NCI-H82 (cell line): ENCODE measurements around the gene SIT1.
"Not testable (repeated sequence)": the region's sequence is repeated elsewhere in the genome, so short reads cannot be mapped to it uniquely, and the experiment has no call there.

Experiments used
- DNase-seq: peaks from one replicate; lab custom pipeline; 2025; lab: John Stamatoyannopoulos, UW

The SIT1 gene

DNA sequence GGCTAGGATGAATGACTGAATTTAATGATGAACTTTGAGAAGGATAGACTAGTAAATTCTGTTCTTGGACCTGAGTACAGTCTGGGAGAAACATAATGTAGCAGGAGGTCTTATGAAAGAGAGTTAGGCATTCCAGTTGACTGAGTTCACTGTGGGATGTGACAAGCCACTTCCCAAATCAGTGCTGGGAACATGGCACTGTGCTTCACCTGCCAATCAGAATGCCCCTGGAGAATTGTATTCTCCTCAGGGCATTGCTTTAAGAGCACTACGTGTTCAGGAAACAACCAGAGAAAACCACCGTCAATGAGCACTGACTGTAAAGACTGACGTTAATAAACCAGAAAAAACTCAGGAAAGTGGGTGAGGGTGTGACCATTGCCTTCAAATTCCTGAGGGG lies 8.6 kb upstream of the SIT1 start:
- DNase-seq: no peak

DNA sequence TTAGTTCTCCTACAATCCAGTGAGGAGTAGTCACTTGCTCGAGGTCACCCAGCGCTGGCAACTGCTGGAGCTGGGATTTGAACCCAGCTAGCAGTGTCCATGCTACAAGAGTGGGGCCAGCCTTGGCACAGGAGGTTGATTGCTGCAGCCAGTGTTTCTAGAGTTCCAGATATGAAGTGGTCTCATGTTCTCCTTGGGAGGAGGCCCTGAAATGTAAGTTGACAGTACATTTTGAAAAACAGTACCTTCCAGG lies 8.2 kb upstream of the SIT1 start:
- peak; percentile 47 for DNase-seq

DNA sequence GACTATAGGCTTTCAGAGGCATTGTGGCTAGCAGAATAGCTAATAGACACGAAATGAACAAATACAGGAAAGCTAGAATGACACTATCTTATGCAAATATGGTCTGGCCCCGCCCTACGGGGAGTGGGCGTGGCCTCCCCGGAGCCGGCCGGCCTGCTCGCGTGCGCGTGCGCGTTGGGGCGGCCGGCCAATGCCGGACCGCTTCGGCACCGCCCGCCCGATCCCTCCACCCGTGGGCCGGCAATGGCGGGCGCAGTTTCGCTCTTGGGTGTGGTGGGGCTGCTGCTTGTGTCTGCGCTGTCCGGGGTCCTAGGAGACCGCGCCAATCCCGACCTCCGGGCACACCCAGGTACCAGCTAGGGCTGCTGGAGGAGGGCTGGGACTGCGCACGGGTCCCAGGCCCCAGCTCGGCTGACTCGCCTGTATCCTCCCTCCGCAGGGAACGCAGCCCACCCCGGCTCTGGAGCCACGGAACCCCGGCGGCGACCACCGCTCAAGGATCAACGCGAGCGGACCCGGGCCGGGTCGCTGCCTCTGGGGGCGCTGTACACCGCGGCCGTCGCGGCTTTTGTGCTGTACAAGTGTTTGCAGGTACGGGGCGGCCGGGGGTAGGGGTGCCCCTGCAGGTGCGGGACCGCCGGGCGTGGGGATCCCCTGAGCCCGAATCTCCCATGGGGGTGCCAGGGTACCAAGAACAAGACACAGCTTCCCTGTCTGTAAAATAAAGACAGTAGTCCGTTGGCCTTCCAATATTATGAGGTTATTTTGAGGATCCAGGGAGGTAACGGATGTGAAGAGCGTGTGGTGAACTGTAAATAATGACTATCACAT lies 7.6 kb upstream of the SIT1 start, which contains the start of gene CCDC107:
Gene CCDC107 (plus strand): TSS at position 156 of the 831 bp plus-strand sequence. CDS start 88 bp downstream, at position 244.
- peak; percentile 85 for DNase-seq

DNA sequence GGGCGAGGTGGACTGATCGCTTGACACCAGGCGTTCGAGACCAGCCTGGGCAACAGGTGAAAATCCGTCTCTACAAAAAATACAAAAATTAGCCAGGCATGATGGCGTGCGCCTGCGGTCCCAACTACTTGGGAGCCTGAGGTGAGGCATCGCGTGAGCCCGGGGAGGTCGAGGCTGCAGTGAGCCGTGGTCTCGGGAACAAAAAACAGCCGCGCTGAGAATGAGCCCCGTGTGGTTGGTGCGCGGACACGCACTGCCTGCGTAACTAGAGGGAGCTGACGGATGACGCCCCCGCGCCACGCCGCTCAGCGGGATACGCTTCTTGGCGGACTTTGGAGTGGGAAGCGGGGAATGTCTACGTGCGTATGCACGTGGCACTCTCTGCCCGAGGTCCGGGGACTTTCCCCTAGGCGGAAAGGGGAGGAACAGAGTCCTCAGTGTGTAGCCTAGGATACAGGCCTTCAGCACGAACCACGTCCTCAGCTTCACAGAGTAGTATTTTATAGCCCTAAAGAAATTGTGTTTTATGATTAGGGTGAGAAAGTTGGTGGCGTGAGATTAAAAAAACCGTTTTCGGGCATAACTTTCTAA lies 6.9 kb upstream of the SIT1 start, which contains the start of gene RMRP:
Gene RMRP (minus strand): TSS at position 474 of the 591 bp plus-strand sequence.
- DNase-seq: peak; percentile 99

DNA sequence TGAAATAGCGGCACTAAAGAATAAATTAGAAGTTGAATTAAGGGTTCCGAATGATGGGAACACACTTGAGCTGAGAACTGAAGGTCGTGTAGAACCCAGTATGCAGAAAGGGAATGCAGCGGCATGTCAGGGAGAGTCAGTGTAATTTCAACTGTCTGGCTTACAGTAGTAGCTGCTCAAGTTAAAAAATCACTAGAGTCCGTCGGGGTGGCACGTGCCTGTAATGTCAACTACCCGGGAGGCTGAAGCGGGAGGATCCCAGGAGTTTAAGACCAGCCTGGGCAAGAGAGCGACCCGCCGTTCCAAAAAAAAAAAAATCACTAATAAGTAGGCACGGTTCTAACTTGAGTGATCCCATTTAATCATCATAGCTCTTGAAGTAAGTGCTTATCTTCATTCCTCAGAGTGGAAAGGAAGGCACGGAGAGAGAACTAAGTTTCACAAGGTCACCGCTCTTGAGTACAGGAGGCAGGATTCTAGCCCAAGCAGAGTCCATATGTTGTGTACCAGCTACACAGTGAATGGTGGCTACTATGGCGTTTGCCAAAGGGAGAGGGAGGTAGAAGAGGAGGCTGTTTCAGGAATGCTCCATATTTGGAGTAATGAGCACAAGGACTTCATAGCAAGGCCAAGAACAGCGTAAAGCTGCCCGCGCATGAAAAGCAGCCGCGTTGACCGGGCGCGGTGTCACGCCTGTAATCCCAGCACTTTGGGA lies 6.3 kb upstream of the SIT1 start:
- no peak for DNase-seq

DNA sequence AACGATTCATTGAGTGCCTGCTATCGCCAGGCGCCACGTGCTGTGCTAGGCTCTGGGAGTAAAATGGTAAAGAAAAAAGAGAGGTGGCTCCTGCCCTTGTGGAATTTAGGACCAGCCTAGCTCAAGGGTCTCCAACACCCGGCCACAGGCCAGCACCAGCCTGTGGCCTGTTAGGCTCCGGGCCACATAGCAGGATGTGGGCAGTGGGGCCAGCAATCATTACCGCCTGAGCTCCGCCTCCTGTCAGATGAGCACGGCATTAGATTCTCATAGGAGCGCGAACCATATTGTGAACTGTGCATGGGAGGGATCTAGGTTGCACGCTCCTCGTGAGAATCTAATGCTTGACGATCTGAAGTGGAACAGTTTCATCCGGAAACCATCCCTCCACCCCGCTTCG lies 5.6 kb upstream of the SIT1 start:
- no peak for DNase-seq

DNA sequence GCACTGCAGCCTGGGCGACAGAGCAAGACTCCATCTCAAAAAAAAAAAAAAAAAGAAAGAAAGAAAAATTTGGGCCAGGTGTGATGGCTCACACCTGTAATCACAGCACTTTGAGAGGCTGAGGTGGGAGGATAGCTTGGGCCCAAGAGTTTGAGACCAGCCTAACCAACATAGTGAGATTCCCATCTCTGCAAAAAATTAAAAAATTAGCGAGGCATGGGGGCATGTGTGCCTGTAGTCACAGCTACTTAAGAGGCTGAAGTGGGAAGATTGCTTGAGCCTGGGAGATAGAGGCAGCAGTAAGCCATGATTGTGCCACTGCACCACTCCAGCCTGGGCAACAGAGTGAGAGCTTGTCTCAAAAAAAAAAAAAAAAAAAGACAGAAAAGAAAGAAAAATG lies 2.9 kb upstream of the SIT1 start:
- DNase-seq: no peak

DNA sequence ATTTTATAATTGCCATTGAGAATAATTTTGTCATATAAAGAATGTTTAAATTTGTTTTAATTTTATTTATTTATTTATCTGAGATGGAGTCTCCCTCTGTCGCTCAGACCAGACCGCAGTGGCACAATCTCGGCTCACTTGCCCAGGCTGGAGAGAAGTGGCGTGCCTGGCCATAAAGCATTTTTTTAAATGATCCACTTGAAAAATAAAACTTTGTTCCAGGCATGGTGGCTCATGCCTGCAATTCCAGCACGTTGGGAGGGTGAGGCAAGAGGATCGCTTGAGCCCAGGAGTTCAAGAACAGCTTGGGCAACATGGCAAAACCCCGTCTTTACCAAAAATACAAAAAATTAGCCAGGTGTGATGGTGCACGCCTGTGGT lies 2.1 kb upstream of the SIT1 start:
- no peak for DNase-seq

DNA sequence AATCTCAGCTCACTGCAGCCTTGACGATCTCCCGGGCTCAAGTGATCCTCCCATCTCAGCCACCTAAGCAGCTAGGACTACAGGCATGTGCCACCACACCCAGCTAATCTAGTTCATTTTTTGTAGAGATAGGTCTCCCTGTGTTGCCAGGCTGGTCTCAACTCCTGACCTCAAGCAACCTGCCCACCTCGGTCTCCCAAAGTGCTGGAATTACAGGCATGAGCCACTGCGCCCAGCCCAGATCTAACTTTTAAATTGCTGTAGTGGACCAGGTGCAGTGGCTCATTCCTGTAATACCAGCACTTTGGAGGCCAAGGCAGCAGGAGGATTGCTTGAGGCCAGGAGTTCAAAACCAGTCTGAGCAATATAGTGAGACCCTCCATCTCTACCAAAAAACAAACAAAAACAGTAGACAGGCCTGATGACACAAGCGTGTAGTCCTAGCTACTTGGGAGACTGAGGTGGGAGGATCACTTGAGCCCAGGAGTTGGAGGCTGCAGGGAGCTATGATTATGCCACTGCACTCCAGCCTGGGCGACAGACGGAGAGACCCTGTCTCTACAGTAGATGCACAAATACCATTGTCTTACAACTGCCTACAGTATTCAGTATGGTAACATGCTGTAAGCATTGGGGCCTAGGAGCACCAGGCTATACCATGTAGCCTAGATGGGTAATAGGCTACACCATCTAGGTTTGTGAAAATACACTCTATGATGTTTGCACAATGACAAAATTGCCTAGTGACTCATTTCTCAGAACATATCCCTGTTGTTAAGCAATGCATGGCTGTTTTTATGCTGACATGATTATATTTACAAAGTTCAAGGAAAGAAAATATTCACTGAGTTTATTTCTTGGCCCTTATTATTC lies 1.5 kb upstream of the SIT1 start:
- DNase-seq: no peak

DNA sequence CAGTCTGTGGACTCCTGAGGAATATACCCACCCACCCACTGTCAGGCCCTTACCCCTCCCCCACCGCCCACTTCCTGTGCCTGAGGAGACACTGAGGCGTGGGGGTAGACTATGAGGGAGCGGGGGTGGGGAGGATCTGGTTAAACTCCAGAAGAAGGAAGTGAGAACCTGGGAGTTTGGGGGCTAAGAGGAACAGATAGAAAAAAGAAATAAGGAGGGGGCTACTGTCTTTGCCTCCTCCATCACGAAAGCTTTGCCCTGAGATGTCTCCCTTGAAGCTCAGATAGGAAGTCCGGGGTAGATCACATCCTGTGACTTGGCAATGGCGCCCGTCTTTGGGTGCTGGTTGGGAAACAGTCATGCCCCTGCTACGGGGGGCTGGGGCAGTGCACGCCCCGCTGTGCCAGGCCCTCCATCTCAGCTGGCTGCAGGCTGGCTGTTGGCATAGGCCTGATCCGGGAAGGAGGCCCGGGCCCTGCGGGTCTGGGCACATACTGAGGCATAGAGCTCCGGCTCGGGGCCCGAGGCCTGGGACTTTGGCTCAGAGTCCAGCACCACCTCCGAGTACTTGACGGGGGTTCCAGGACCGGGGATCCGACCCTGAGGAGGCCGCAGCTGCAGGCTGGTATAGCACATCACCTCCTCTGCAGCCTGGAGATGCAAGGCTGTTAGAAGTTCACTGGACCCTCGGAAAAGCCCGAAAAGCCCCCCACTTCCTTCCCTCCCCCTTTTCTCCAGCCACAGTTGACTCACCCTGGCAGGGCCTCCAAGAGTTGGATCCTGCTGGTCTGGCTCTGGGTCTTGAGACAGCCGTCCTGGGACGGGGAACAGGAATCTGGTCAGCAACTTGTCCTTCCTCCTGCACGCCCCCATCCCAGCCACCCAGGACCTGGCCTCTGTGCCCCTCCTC lies 1.0 kb downstream of the SIT1 start:
- no peak for DNase-seq

DNA sequence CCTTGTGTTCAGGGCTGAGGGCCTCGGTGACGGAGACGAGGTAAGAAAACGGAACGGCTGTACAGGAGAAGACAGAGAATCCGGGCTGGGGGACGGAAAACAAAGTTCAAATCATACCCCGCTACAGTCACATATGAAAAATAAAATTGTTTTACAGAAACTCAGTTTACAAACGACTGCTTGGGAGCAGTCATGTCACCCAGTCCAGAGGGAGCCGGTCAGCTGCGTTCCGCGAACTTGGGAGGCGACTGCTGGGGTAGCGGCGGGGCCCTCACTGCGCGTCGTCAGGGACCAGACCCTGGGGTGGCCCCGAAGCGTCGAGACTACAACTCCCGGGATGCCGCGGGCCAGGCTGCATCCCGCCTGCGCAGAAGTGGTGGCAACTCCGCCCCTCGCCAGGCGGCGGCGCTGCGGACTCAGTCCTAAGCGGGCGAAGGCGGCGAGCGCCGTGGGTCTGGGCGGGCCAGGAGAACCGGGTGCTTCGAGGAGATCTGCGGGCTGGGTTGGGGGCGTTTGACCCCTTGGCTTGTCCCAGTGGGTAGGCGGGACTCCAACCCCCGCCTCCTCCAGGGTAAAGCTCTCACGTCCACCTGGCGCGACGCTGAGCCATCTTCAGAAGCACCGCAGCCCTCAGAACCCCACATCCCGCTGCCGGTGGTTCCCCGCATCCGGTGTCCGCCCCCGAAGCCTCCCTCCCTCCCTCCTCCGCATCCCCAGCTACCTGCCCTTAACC lies 4.0 kb downstream of the SIT1 start:
- DNase-seq: peak; percentile 89

DNA sequence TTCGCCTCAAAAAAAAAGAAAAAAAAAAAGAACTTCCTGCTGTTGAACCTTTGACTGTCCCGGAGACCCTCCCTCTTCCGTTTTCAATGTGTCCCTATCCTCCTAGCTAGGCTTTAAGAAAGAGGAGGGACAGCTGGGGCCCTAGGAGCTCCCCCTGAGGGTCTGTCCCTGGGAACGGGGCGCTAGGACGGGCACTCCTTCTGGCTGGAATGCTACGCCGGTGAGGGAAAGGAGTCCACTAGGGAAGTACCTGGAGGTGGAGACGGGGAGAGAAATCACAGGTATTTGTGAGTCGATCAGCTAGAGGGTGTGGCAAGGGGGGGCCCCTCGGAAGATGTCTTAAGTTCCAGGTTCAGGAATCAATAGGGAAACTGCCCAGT lies 4.6 kb downstream of the SIT1 start:
- DNase-seq: peak; percentile 38

DNA sequence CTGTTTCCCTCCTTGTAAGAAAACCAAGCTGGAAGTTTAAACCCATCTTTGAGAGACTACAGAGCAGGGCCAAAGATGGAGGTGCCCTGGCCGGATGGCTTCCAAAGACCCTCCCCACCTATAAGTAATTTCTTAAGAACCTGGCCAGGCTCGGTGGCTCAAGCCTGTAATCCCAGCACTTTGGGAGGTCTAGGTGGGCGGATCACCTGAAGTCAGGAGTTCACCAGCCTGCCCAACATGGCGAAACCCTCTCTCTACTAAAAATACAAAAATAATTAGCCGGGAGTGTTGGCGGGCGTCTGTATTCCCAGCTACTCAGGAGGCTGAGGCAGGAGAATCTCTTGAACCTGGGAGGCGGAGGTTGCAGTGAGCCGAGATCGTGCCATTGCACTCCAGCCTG lies 5.0 kb downstream of the SIT1 start:
- DNase-seq: not testable (repeated sequence)

DNA sequence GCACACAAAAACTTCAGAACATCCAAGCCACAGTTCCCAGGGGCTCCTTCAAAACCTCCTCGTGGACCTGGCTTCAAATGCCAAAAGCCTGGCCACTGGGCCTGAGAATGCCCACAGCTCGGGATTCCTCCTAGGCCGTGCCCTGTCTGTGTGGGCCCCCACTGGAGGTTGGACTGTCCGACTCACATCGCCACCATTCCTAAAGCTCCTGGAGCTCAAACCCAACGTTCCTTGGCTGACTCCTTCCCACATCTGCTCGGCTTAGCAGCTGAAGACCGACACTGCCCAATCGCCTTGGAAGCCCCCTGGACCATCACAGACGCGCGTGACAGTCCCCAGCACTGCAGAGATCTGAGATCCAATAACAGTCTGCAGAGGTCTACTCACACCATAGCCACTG lies 7.7 kb downstream of the SIT1 start:
- no peak for DNase-seq

DNA sequence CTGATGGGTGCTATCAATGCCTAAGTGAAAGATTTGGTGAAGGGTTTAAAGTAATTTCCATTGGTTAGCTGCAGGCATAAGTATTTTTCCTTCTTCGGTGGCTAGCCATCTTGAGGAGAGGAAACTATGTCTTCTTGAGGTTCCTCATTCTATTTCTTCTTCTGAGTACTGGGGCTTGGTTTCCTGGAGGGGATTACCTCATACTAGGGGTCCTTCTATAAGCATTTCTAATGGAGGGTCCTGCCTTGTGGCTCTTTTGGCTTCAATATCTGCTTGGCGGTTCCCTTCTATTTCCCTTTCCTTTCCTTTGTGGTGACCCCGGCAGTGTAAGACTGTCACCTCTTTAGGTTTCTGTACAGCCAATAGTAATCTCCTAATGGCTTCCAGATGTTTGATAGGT lies 9.3 kb downstream of the SIT1 start:
- not testable (repeated sequence) for DNase-seq

DNA sequence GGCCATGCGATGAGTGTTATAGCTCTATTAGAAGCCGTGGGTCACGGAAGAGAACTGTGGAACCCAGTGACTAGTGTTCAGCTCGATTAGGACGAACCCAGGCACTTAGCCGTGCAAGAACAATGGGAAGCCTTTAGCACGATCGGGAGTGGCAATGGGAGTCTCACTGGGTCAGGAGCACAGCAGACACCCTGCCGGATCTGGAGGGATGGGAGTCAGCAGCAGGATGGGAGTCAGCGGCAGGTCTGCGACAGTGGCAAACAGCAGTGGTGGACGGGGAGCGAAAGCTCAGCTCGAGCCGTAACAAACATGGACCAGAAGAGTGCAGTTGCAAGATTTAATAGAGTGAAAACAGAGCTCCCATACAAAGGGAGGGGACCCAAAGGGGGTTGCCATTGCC lies 10.3 kb downstream of the SIT1 start:
- DNase-seq: not testable (repeated sequence)

DNA sequence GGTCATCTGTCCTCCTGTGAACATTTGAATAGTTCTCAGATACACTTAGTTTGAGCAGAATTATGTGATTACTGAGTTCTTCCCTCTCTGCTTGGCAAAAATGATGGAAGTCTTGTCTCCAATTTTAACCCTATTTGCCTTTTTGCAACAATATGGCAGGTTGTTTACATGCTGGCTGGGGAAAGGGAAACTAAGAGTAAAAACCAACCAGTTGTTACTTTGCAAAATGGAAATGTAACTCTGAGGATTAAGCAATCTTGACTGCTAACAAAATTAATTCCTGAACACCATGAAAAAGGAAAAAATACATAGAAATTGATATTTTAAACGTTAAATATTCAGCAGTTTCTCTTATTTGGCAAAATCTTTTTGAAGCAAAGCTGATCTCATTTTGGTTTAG lies 11.1 kb downstream of the SIT1 start:
- no peak for DNase-seq

DNA sequence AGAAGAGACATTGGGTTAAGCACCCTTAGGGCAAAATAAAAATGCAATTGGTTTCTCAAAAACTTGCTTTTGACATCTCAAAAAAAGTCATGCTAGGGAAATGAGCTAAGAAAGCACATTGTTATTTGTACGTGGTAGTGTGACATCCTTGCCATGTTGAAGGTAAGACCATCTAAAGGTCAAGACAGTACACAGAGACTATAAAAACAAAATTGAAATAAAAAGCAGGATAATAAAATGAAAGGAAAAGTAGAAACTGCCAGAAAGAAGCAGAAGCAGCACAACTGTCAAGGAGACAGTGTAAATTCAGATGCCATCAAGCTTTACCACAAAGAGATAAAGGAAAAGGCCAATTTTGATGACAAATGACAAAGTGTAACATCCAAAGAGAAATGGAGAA lies 11.5 kb downstream of the SIT1 start:
- DNase-seq: not testable (repeated sequence)

DNA sequence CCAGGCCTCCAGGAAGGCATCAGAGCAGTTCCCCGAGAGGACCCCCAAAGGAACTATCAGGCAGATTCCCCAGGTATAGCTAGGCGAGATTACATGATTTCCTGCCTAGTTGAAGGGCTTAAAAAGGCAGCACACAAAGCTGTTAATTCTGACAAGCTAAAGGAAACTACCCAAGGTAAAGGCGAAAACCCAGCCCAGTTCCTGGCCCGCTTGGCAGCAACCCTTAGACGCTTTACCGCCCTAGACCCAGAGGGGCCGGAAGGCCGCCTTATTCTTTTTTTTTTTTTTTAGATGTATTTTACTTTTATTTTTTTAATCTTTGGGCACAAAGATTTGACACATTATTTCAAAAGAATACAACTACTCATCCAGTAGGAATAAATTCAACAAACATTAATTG lies 12.0 kb downstream of the SIT1 start:
- not testable (repeated sequence) for DNase-seq

DNA sequence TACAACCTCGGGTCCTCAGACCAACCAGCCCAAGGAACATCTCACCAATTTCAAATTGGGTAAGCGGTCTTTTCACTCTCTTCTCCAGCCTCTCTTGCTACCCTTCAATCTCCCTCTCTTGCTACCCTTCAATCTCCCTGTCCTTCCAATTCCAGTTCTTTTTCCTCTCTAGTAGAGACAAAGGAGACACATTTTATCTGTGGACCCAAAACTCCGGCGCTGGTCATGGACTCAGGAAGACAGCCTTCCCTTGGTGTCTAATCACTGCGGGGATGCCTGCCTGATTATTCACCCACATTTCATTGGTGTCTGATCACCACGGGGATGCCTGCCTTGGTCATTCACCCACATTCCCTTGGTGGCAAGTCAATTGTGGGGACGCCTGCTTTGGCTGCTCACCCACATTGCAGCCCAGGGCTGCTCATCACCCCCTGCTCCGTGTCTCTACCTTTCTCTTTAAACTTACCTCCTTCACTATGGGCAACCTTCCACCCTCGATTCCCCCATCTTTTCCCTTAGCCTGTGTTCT lies 13.2 kb downstream of the SIT1 start:
- not testable (repeated sequence) for DNase-seq
